Neutrophil (primary cell): ENCODE data around the gene C17orf78.

Experiments
- H3K27ac ChIP-seq: fragments of 200-600 bp; sonication (generic); 2 replicates; pipeline ENCODE4 v1.5.1; 2016; ENCODE audit warnings: mild to moderate bottlenecking, moderate library complexity
- H3K27me3 ChIP-seq: fragments of 200-600 bp; sonication (generic); 2 replicates; pipeline ENCODE4 v1.6.0; 2016; ENCODE audit warnings: mild to moderate bottlenecking
- H3K36me3 ChIP-seq: fragments of 200-600 bp; sonication (generic); 2 replicates; pipeline ENCODE4 v1.5.1; 2017
- H3K4me1 ChIP-seq, 2 experiments: fragments of 200-600 bp in 1 of 2; sonication (generic) in 1 of 2; 1 replicate in 1 of 2; 2 replicates in 1 of 2; pipeline versions ENCODE4 v1.5.1 to v1.6.1; 2013 to 2016; ENCODE audit warnings: low read depth in 1 of 2, low read length in 1 of 2, mild to moderate bottlenecking in 1 of 2, moderate library complexity in 1 of 2; ENCODE audit not compliant: control insufficient read depth in 1 of 2, insufficient read depth in 1 of 2
- H3K4me3 ChIP-seq, 2 experiments: fragments of 200-600 bp in 1 of 2; sonication (generic) in 1 of 2; 1 replicate in 1 of 2; 2 replicates in 1 of 2; pipeline ENCODE4 v1.5.1; 2013 to 2016; ENCODE audit warnings: low read depth in 1 of 2, low read length in 1 of 2, mild to moderate bottlenecking in 1 of 2, moderate library complexity in 1 of 2
- H3K9me3 ChIP-seq: fragments of 200-600 bp; sonication (generic); 2 replicates; pipeline ENCODE4 v1.5.1; 2016
- TF ChIP-seq, protein P1 (sequence below): fragments of 200-600 bp; sonication (generic); IDR thresholded peaks from 2 replicates; pipeline ENCODE4 v1.5.1; 2016; ENCODE audit warnings: antibody characterized with exemption

Gene C17orf78

DNA sequence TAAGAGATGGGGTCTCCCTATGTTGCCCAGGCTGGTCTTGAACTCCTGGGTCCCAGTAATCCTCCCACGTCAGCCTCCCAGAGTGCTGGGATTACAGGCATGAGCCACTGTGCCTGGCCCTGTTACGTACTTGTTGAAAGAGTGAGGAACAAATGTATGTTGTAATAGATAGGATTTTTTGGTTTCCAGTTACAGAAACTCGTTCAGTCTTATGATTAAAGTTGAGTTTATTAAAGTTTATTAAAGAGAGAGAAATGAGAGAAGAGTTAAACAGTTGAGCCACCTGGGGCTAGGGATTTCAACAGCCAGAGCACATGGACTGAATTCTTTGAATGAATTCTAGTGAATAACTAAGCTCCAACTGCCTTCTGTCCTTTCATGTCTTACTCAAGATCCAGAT, 34.6 kb downstream of the C17orf78 start:
- no peak overlapping the region for H3K27ac ChIP-seq
- H3K27me3 ChIP-seq, result no peaks in the 10 kb centered on the region
- peaks cover 11% of the 10 kb centered on the region for H3K36me3 ChIP-seq
- peaks cover 10 to 14% of the 10 kb centered on the region in 2 experiments for H3K4me1 ChIP-seq
- no peak overlapping the region for H3K4me3 ChIP-seq
- H3K9me3 ChIP-seq, result no peaks in the 10 kb centered on the region
- TF ChIP-seq, protein P1, sequence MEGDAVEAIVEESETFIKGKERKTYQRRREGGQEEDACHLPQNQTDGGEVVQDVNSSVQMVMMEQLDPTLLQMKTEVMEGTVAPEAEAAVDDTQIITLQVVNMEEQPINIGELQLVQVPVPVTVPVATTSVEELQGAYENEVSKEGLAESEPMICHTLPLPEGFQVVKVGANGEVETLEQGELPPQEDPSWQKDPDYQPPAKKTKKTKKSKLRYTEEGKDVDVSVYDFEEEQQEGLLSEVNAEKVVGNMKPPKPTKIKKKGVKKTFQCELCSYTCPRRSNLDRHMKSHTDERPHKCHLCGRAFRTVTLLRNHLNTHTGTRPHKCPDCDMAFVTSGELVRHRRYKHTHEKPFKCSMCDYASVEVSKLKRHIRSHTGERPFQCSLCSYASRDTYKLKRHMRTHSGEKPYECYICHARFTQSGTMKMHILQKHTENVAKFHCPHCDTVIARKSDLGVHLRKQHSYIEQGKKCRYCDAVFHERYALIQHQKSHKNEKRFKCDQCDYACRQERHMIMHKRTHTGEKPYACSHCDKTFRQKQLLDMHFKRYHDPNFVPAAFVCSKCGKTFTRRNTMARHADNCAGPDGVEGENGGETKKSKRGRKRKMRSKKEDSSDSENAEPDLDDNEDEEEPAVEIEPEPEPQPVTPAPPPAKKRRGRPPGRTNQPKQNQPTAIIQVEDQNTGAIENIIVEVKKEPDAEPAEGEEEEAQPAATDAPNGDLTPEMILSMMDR, result no peak

DNA sequence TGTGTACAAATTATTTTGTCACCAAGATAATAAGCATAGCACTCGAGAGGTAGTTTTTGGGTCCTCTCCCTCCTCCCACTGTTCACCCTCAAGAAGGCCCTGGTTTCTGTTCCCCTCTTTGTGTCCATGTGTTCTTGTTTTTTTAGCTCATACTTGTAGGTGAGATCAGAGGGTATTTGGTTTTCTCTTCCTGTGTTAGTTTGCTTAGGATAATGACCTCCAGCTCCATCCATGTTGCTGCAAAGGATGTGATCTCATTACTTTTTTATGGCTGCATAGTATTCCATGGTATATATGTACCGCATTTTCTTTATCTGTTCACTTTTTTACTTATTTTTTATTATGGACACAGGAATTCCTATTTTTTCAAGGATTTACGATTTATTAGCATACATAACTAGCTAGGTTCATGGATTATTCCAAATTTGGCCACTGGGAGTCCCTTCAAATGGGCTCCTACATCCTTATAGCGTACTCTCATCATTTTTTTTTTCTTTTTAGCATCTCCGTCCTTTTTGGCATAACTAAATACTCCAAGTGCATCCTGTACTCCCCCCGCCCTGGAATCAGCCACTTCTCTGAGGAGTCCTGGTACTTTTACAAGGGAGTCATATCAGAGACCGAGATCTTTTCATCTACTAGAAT, 38.2 kb downstream of the C17orf78 start:
- peaks cover 11% of the 10 kb centered on the region for H3K36me3 ChIP-seq
- H3K9me3 ChIP-seq, result no peaks in the 10 kb centered on the region
- no peak overlapping the region for H3K27ac ChIP-seq
- no peaks in the 10 kb centered on the region for H3K27me3 ChIP-seq
- TF ChIP-seq, protein P1, result no peak
- no peak overlapping the region for H3K4me3 ChIP-seq
- H3K4me1 ChIP-seq, result no peaks in the 10 kb centered on the region

DNA sequence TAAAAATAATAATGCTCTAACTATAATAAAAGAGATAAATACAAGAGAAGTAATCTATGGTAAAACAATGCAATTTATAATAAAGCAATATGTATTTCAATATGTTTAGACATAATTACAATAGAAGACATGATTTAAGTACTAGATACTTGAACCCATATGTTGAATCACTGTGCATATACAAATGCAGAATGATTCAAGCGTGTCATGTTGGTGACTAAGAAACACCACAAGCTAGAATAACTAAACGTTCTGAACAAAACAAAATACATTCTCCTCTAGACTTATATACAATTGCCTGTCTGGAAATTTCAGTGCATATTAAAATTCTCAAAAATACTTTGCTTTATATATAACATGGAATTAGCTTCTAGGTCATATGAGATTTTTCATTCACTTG, 42.1 kb downstream of the C17orf78 start:
- Histone ChIP-seq H3K27ac (no peak overlapping the region), H3K36me3 (peaks cover 4% of the 10 kb centered on the region), H3K9me3 (no peaks in the 10 kb centered on the region), H3K27me3 (no peaks in the 10 kb centered on the region), H3K4me1 (no peaks in the 10 kb centered on the region), H3K4me3 (no peak overlapping the region)
- TF ChIP-seq, protein P1, result no peak

DNA sequence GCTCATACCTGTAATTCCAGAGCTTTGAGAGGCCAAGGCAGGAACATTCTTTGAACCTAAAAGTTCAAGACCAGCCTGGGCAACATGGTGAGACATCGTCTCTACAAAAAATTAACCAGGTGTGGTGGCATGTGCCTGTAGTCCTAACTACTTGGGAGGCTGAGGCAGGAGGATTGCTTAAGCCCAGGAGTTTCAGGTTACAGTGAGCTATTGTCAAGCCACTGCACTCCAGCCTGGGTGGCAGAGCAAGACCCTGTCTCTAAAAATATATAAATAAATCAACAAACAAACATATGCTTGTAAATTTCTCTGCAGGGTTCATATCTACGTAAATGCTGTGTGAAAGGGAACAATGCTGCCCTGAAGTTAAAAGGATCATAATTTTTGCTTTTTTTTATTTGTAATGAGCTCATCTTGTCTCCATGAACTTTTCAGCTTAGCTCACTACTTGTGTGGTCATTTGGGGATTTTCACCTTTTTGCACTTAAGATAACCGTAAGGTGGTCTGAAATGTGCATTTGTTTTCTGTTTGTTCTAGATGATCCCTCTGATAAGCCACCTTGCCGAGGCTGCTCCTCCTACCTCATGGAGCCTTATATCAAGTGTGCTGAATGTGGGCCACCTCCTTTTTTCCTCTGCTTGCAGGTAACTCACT, 47.3 kb downstream of the C17orf78 start:
- no peak overlapping the region for H3K4me3 ChIP-seq
- TF ChIP-seq, protein P1, result no peak
- H3K36me3 ChIP-seq, result peaks cover 34% of the 10 kb centered on the region
- H3K9me3 ChIP-seq, result no peaks in the 10 kb centered on the region
- H3K27ac ChIP-seq, result no peak overlapping the region
- no peaks in the 10 kb centered on the region for H3K27me3 ChIP-seq
- H3K4me1 ChIP-seq, result no peaks in the 10 kb centered on the region

DNA sequence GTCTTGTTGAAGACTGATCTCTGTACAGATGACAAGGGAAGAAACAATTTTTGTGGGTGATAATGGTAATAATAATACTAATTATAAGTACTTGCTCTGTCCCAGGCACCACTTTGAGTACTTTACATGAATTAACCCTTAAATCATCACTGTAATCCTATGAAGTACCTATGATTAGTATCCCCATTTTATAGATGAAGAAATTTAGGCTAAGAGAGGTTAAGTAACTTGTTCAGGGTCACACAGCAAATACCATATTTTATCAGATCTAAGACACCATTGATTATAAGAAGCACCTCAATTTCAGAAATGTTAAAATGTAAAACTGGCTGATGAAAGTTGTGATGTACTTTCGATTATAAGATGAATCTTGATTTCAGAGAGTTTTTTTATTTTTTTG, 49.5 kb downstream of the C17orf78 start:
- Histone ChIP-seq H3K9me3 (no peaks in the 10 kb centered on the region), H3K27ac (no peak overlapping the region), H3K36me3 (peaks cover 40% of the 10 kb centered on the region), H3K27me3 (no peaks in the 10 kb centered on the region), H3K4me3 (no peak overlapping the region), H3K4me1 (no peaks in the 10 kb centered on the region)
- TF ChIP-seq, protein P1, result no peak
